ENCODE data around the gene PIEZO2.

Gene PIEZO2

DNA sequence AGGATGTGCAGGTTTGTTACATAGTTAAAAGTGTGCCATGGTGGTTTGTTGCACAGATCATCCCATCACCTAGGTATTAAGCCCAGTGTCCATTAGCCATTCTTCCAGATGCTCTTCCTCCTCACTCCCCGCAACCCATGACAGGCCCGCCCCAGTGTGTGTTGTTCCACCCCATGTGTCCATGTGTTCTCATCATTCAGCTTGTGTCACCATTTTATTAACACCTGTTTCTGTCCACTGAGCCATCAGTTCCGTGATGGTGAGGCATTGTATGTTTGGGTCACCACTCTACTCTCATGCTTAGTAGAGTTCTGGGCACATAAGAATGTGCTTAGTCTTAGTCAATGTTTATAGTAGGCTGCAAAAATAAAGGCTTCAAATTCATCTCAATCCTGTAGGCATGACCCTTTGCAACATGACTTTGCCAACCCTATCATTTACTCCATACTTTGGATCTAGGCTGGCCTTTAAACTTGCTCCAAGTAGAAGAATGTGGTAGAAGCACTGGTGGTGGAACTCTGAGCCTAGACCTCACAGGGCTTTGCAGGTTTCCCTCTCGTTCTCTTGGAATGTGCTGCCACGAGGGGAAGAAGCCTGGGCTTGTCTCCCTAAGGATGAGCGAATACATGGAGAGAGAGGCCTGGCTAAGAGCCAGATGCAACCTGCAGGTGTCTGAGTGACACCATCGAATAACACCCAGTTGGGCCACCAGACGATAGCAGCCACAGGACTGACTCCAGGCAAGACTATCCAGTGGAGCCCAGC is 462.0 kb downstream of the PIEZO2 start:
- TF ChIP-seq, protein P1, sequence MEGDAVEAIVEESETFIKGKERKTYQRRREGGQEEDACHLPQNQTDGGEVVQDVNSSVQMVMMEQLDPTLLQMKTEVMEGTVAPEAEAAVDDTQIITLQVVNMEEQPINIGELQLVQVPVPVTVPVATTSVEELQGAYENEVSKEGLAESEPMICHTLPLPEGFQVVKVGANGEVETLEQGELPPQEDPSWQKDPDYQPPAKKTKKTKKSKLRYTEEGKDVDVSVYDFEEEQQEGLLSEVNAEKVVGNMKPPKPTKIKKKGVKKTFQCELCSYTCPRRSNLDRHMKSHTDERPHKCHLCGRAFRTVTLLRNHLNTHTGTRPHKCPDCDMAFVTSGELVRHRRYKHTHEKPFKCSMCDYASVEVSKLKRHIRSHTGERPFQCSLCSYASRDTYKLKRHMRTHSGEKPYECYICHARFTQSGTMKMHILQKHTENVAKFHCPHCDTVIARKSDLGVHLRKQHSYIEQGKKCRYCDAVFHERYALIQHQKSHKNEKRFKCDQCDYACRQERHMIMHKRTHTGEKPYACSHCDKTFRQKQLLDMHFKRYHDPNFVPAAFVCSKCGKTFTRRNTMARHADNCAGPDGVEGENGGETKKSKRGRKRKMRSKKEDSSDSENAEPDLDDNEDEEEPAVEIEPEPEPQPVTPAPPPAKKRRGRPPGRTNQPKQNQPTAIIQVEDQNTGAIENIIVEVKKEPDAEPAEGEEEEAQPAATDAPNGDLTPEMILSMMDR (IDR thresholded peaks at IDR 0.05; ENCODE audit: low read length), result no peak
- TF ChIP-seq EZH2 (IDR thresholded peaks at IDR 0.05; ENCODE audit: borderline replicate concordance, low read length), result no peak
- Histone ChIP-seq H4K20me1 (ENCODE audit: insufficient read depth, low read length) (no peaks in the 10 kb centered on the region), H3K9me3 (ENCODE audit: low read length) (no peaks in the 10 kb centered on the region), H3K4me2 (ENCODE audit: low read length) (no peak overlapping the region), H3K36me3 (ENCODE audit: insufficient read depth, low read length) (no peaks in the 10 kb centered on the region), H2AFZ (ENCODE audit: low read length) (no peak overlapping the region), H3K4me3 (ENCODE audit: low read depth, low read length, poor library complexity, severe bottlenecking) (no peak overlapping the region), H3K27ac (ENCODE audit: low read depth, low read length, poor library complexity, severe bottlenecking) (no peak overlapping the region), H3K4me1 (ENCODE audit: insufficient read depth, low read length, severe bottlenecking) (no peaks in the 10 kb centered on the region), H3K9me2 (ENCODE audit: low read depth, low read length) (no peaks in the 10 kb centered on the region), H3K79me2 (ENCODE audit: insufficient read depth, low read length) (no peaks in the 10 kb centered on the region), H3F3A (ENCODE audit: insufficient read depth, low read length) (no peaks in the 10 kb centered on the region), H3K9ac (ENCODE audit: low read length) (no peak overlapping the region), H3K27me3 (ENCODE audit: insufficient read depth, low read length) (no peaks in the 10 kb centered on the region)

DNA sequence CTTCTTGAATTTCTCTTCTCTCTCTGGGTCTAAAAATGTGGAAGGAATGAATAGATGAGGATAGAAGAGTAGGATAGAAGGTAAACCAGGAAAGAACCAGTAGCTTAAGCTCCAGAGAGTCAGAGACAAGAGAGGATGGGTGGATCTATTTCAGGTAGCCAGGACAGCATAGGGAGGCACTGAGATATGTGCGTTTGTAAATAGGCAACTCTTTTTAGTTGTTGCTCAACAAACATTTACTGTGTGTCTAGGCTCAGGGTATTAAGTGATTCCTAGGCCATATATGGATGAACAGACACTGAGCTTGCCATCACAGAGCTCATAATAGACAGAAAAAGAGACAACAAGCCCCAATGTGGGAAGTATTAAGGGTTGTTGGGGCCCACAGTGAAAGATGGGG is 463.1 kb downstream of the PIEZO2 start:
- no peaks in the 10 kb centered on the region for H3F3A ChIP-seq (ENCODE audit: insufficient read depth, low read length)
- H3K9me3 ChIP-seq (ENCODE audit: low read length), result no peaks in the 10 kb centered on the region
- H3K4me3 ChIP-seq (ENCODE audit: low read depth, low read length, poor library complexity, severe bottlenecking), result no peak overlapping the region
- no peaks in the 10 kb centered on the region for H3K36me3 ChIP-seq (ENCODE audit: insufficient read depth, low read length)
- H2AFZ ChIP-seq (ENCODE audit: low read length), result no peak overlapping the region
- no peaks in the 10 kb centered on the region for H3K79me2 ChIP-seq (ENCODE audit: insufficient read depth, low read length)
- no peak overlapping the region for H3K4me2 ChIP-seq (ENCODE audit: low read length)
- no peaks in the 10 kb centered on the region for H4K20me1 ChIP-seq (ENCODE audit: insufficient read depth, low read length)
- H3K9me2 ChIP-seq (ENCODE audit: low read depth, low read length), result no peaks in the 10 kb centered on the region
- H3K27ac ChIP-seq (ENCODE audit: low read depth, low read length, poor library complexity, severe bottlenecking), result no peak overlapping the region
- H3K4me1 ChIP-seq (ENCODE audit: insufficient read depth, low read length, severe bottlenecking), result no peaks in the 10 kb centered on the region
- TF ChIP-seq, protein P1 (IDR thresholded peaks at IDR 0.05; ENCODE audit: low read length), result no peak
- TF ChIP-seq EZH2 (IDR thresholded peaks at IDR 0.05; ENCODE audit: borderline replicate concordance, low read length), result no peak
- H3K27me3 ChIP-seq (ENCODE audit: insufficient read depth, low read length), result no peaks in the 10 kb centered on the region
- no peak overlapping the region for H3K9ac ChIP-seq (ENCODE audit: low read length)

DNA sequence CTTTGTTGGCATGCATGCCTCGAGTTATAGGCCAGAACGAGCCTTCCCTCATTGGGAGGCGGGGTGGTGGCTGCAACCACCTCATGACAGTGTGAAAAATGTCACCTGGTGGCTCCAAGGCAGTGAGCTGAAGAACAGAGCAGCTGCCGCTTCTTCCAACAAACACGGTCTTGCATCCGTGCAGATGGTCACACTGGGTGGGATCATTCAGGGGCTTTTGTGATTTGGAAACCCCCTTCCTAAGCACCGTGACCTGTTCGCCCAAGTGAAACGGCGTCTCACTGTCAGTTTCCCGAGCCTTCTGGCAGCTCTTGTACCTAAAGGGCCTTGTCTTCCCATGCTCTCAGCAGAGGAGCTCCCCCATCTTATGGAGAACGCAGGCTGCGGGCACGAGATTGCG is 463.9 kb downstream of the PIEZO2 start:
- Histone ChIP-seq H3K4me1 (ENCODE audit: insufficient read depth, low read length, severe bottlenecking) (no peaks in the 10 kb centered on the region), H3K79me2 (ENCODE audit: insufficient read depth, low read length) (no peaks in the 10 kb centered on the region), H3K4me3 (ENCODE audit: low read depth, low read length, poor library complexity, severe bottlenecking) (no peak overlapping the region), H3K4me2 (ENCODE audit: low read length) (no peak overlapping the region), H3K36me3 (ENCODE audit: insufficient read depth, low read length) (no peaks in the 10 kb centered on the region), H3K27ac (ENCODE audit: low read depth, low read length, poor library complexity, severe bottlenecking) (no peak overlapping the region), H4K20me1 (ENCODE audit: insufficient read depth, low read length) (no peaks in the 10 kb centered on the region), H2AFZ (ENCODE audit: low read length) (no peak overlapping the region), H3K9me3 (ENCODE audit: low read length) (no peaks in the 10 kb centered on the region), H3K9ac (ENCODE audit: low read length) (no peak overlapping the region), H3K9me2 (ENCODE audit: low read depth, low read length) (no peaks in the 10 kb centered on the region), H3F3A (ENCODE audit: insufficient read depth, low read length) (no peaks in the 10 kb centered on the region), H3K27me3 (ENCODE audit: insufficient read depth, low read length) (no peaks in the 10 kb centered on the region)
- TF ChIP-seq, protein P1 (IDR thresholded peaks at IDR 0.05; ENCODE audit: low read length), result no peak
- no peak for TF ChIP-seq EZH2 (IDR thresholded peaks at IDR 0.05; ENCODE audit: borderline replicate concordance, low read length)

Measured in OCI-LY1 (cell line).